HL-60/S4 treated with phorbol 12-myristate 13-acetate at 8.2 ng/mL for 4 days and 3 days (cell line): ENCODE results near the gene IFIT1B.
"Not testable (repeated sequence)": the region's sequence is repeated elsewhere in the genome, so short reads cannot be mapped to it uniquely, and the experiment has no call there.

Source experiments
- in situ Hi-C: fragments of 300-500 bp; cut with MboI; formaldehyde crosslinking; loops from 2 replicates; pipeline ENCODE4 v1.15.0; 2022; ENCODE audit warnings: low sequenced_read_pairs

IFIT1B gene

DNA sequence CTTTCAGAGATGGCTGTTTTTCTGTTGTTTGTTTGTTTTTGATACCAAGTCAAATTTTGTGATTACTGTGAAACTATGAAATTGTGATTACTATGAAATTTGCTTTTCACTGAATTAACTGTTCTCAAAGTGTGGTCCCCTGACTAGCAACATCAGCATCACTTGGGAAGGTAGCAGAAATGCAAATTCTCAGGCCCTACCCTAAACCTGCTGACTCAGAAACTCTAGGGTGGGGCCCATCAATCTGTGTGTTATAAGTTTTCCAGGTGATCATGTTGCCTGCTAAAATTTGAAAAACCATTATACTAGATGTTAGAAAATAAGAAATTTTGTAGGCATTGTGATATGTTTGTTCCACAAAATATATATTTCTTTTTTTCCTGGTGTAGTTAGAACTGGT is 1.2 kb downstream of the IFIT1B start:
- in situ Hi-C loops: no loop called here

DNA sequence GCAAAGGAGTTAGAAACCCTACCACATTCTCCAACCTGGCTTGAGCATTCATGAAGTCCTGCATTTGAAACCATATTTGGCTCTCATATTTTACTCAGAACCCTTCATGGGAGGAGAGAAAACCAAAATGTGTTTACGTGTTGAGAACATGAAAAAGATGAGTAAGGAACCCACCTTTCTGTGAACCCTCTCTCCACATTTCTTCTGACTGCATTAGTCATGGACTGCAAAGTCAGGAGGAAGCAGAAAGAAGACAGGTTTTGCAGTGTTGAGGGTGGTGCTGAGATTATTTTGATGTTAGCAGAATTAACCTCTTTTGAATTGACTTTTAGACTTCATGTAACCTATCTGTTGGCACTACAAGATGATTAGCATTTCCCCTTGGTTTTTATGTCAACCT is 4.9 kb downstream of the IFIT1B start:
- in situ Hi-C loops: no loop called here

DNA sequence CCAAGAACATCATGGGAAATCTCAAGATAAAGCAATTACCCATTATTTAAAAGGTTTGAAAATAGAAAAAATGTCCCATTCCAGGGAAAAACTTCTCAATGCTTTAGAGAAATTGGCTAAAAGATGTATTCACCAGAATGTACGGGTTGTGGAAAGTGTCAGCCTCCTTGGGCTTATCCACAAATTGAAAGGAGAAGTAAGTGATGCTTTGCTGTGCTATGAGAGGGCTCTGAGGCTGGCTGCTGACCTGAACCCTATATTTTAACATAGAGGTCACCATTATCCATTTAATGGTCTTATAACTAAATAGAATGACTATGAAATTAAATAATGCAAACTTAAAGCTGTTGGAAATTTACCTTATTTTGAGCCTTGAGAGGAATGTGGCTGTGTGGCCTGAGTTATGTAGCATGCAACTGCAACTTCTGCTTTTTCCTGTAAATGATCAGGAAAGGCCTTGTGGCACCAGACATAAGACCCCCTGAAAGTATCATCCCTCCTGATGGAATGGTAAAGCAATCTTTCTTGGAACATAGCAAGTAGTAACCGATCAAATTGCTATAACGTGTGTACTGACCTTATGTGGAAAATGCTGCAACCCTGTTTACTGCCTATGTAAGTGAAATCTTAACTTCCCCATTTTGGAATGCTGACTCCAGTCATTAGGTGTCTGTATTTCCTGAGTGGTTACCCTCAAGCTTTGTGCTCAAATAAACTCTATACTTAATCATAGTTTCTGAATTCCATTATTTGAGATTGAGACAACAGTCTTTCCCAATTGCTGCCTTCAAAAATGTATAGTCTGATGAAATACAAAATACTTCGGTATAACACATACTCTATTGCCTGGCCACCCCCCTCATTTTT is 6.9 kb downstream of the IFIT1B start:
- in situ Hi-C loops: no loop called here

- in situ Hi-C loops: no loop called here
These were observed 10.9 kb downstream of the IFIT1B start for GRCh38 chr10:89388806-89389205.

GRCh38 chr10:89389254-89389653 is 11.4 kb downstream of the IFIT1B start:
- in situ Hi-C loops: no loop called here

DNA sequence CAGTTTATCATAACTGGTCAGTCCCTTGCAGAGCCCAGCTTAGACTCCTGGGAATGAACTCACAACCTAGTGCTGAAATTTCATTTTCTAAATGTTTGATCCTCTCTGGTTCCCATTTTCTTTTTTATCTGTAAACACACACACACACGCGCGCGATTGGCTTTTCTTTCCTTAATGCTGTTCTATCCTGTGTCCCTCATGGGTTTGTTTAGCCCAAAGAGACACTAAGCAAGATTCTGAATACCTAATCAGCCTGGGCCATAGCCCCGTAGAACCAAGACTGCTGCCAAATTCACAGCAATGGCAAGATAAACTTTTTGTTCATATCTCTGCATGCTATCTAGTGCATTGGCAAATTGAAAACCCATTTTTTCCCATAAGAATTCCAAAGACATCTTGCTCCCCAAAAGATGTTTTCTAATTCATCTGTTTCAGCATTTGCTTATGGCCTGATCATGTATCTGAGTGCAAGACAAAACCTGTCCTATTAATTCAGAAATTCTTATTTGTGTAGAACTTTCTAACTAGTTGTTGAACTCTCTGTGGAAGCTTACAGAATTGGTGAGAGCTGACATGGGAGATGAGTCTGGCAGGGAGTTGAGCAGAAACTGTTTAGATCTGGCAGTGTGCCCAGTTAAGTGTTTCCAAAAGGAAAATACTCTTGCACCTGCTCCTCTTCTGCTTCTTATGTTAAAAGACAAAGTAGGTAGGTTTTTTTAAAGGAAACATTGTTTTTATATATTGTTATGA is 12.8 kb downstream of the IFIT1B start:
- in situ Hi-C loops: no loop called here

DNA sequence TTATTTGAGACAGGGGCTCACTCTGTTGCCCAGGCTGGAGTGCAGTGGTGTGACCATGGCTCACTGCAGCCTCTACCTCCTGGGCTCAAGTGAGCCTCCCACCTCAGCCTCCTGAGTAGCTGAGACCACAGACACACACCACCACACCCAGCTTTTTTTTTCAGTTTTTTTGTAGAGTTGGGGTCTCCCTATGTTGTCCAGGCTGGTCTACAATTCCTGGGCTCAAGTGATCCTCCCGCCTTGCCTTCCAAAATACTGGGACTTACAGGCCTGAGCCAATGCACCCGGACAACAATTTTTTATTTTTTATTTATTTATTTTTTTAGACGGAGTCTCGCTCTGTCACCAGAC is 13.3 kb downstream of the IFIT1B start:
- in situ Hi-C loops: not testable (repeated sequence)

DNA sequence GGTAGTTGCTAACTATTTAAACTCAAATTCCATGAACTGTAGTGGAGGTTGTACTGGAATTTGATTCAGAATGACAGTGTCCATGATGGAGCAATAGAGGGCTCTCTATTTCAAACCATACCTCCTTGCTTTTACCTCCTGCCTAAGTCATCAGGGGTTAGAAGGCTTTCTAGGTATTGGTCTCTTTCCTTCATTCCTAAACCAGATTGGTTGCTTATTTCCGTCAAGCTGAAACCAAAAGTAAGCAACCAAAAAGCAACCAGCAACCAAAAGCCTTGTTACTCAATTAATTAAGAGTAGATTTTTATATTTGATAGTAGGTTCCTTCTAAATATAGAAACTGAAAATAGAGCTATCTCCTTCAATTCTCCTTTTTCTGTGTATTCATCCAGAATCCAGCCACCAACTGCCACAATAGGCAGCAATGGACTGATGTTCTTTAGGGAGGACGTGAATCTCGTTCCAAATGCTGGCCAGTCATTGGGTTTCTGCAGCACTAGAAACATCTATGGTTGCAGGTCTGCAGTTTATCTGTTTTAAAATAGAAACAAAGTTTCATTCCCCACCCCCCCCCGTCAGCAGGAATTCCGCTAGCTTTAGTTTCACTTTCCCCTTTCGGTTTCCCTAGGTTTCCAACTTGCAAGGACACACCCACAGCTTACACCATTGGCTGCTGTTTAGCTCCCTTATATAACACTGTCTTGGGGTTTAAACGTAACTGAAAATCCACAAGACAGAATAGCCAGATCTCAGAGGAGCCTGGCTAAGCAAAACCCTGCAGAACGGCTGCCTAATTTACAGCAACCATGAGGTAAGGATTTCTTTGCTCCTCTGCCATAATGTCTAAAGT is 14.3 kb downstream of the IFIT1B start, which contains the start of gene IFIT1:
IFIT1 (plus strand) TSS at position 717 of the 850 bp plus-strand sequence; CDS start at position 807, 90 bp downstream.
- in situ Hi-C loops: no loop called here

- in situ Hi-C loops: no loop called here
These were observed 15.1 kb downstream of the IFIT1B start for GRCh38 chr10:89392974-89393373.

DNA sequence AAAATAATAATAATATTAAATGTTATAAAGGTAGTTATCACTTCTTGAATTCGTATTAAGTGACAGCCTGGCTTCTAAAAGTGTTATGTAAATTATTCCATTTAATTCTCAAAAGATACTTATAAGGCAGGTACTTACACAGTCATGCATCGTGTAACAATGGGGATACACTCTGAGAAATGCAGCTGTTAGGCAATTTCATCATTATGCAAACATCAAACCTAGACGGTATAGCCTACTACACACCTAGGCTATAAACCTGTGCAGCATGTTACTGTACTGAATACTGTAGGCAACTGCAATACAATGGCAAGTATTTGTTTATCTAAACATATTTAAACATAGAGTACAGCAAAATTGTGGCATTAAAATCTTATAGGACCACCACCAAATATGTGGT is 16.0 kb downstream of the IFIT1B start:
- in situ Hi-C loops: no loop called here

DNA sequence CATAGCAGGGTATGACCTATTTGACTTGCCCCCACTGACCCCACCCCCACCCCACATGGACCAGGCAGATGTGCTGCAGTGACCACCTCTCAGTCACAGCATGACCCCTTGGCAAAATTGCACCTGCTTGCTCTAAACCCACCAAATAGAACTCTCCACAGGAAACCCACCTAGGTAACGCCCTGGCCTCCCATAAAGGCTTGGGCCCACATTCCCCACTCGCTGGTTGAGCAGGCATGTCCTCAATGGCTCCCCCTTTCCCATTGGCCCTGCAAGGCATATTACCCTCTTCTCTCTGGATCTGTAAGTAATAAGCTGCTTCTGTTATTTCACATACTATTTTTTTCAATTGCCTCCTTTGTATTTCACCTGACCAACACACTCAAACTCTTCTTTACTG is 17.3 kb downstream of the IFIT1B start:
- in situ Hi-C loops: no loop called here

GRCh38 chr10:89398003-89398749 is 20.3 kb downstream of the IFIT1B start:
- in situ Hi-C loops: no loop called here

- in situ Hi-C loops: no loop called here
These were observed 22.1 kb downstream of the IFIT1B start for GRCh38 chr10:89399956-89400355.

GRCh38 chr10:89403043-89403442 is 25.2 kb downstream of the IFIT1B start:
- in situ Hi-C loops: no loop called here

DNA sequence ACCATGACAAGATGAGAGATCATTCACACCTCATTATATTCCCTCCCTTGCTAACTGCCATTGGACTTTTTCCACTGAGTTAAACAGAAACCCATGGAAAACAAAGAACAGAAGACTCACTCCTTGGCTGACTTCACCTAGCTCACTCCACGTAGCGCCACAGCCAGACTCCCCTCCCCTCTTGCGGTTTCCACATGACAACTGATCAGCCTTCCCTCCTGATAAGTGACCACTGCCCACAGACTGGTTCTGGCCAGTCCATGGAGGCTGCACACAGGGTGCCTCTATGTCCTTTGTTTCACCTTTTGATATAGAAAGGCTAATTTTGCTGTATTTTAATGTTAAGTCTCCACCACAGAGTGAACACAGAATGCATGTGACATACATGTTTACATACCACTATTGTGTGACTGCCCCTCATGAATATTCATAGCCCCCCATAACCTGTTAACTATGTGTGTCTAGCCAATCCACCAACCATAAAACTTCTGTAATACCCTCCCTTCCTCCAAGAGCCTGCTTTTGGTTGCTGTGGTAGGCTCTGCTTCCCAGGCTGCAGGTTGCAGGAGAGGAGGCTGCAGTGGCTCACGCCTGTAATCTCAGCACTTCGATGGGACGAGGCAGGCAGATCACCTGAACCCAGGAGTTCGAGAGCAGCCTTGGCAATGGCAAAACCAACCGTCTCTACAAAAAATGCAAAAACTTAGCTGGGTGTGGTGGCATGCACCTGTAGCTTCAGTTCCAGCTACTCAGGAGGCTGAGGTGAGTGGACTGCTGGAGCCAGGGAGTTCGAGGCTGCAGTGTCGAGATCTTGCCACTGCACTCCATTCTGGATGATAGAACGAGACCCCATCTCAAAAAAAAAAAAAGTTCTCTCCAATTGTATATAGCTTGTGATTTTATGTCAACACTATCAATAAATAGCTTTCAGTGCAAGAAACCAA is 26.5 kb downstream of the IFIT1B start:
- in situ Hi-C loops: no loop called here

GRCh38 chr10:89406178-89406577 is 28.3 kb downstream of the IFIT1B start:
- in situ Hi-C loops: not testable (repeated sequence)

DNA sequence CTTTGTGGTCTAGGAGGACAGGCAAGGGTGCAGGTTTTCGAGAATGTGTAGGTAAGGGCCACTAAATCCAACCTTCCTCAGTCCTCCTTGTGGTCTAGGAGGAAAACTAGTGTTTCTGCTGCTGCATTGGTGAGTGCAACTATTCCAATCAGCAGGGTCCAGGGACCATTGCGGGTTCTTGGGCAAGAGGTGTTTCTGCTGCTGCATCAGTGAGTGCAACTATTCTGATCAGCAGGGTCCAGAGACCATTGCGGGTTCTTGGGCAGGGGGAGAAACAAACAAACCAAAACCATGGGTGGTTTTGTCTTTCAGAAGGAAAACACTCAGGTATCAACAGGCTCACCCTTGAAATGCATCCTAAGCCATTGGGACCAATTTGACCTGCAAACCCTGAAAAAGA is 29.9 kb downstream of the IFIT1B start:
- in situ Hi-C loops: not testable (repeated sequence)

- in situ Hi-C loops: not testable (repeated sequence)
These were observed 31.4 kb downstream of the IFIT1B start for GRCh38 chr10:89409282-89409681.

- in situ Hi-C loops: not testable (repeated sequence)
These were observed 32.7 kb downstream of the IFIT1B start for GRCh38 chr10:89410551-89410950.
